K562 (cell line): ENCODE results near the gene SMARCA4. TPM values are rescaled to one million over a fixed set of nuclear protein-coding genes. Genes with fewer than 3 reads are reported as not detected.
A peak's percentile ranks its signal among the peaks of the same experiment; 100 is the strongest.

ENCODE experiments used
- E2F3 ChIP-seq: fragments of 250-450 bp; sonication (Bioruptor Pico); IDR thresholded peaks from 2 replicates; pipeline ENCODE4 v1.4.0; 2020; ENCODE audit warnings: mild to moderate bottlenecking
- E2F4 ChIP-seq: sonication (generic); formaldehyde crosslinking; IDR thresholded peaks from 2 replicates; pipeline ENCODE4 v1.8.0; 2022; ENCODE audit warnings: mild to moderate bottlenecking, low read depth, missing genetic modification reagents
- ESRRA ChIP-seq: fragments of 450-650 bp; IDR thresholded peaks from 2 replicates; pipeline ENCODE4 v1.6.1; 2014; ENCODE audit warnings: low read depth, mild to moderate bottlenecking, moderate library complexity, borderline replicate concordance
- SAP30 ChIP-seq: fragments of 200-600 bp; sonication (generic); IDR thresholded peaks from 2 replicates; pipeline ENCODE4 v1.6.1; 2012; ENCODE audit warnings: borderline replicate concordance, low read depth, mild to moderate bottlenecking, moderate library complexity, low read length, control low read depth, inconsistent platforms; ENCODE audit not compliant: insufficient read depth, poor library complexity, severe bottlenecking
- ZNF445 ChIP-seq: fragments of 250-450 bp; sonication (Bioruptor Pico); IDR thresholded peaks from 2 replicates; pipeline ENCODE4 v1.4.0; 2020; ENCODE audit warnings: low read depth, mild to moderate bottlenecking, moderate library complexity
- polyA plus RNA-seq, 8 experiments: library from polyadenylated mRNA; depleted of rRNA in 4 of 8; stranded (reverse) in 5 of 8; unstranded in 3 of 8; fragments of >200 nt; fragmentation: Nextera tagmentation in 2 of 8; fragmentation: Illumina TruSeq in 1 of 8; extraction: Ambion mirVana in 2 of 8; extraction: Trizol in 1 of 8; gene quantifications; 2 replicates each; pipeline versions ENCODE4 v1.2.1 to v1.2.3, GENCODE V29; 2011 to 2014; ENCODE audit warnings: inconsistent platforms in 1 of 8, missing spikeins in 1 of 8
- total RNA-seq, 7 experiments: library from RNA; depleted of rRNA in 6 of 7; stranded (reverse); fragments of >200 nt in 6 of 7; fragmentation: Illumina TruSeq in 2 of 7; extraction: Trizol in 2 of 7; gene quantifications; 2 replicates each; pipeline versions ENCODE4 v1.2.1 to v1.2.3, GENCODE V29; 2011 to 2021; ENCODE audit warnings: low replicate concordance in 1 of 7
- TF ChIP-seq, protein P1 (sequence below): fragments of 250-450 bp; sonication (Bioruptor Pico); IDR thresholded peaks from 2 replicates; pipeline ENCODE4 v1.4.0; 2020; ENCODE audit warnings: mild to moderate bottlenecking, moderate library complexity
- TF ChIP-seq, protein P2 (sequence below): fragments of 250-450 bp; sonication (Bioruptor Pico); IDR thresholded peaks from 2 replicates; pipeline ENCODE4 v1.8.0; 2022; ENCODE audit warnings: moderate library complexity, mild to moderate bottlenecking, inconsistent platforms
- TF ChIP-seq, protein P3 (sequence below): sonication (generic); formaldehyde crosslinking; IDR thresholded peaks from 2 replicates; pipeline ENCODE4 v1.8.0; 2023; ENCODE audit warnings: missing genetic modification reagents, mild to moderate bottlenecking, borderline replicate concordance
- TF ChIP-seq, protein P4 (sequence below): fragments of 150-350 bp; IDR thresholded peaks from 2 replicates; pipeline ENCODE4 v1.6.1; 2014; ENCODE audit warnings: low read depth, mild to moderate bottlenecking, low read length, borderline replicate concordance

Gene SMARCA4
- total and polyA plus RNA-seq, 9 of the 15 experiments (the other 6 are each of a cell fraction or from before 2014, with no cell fraction given): 19.3 to 207 (median 52.1) TPM

DNA sequence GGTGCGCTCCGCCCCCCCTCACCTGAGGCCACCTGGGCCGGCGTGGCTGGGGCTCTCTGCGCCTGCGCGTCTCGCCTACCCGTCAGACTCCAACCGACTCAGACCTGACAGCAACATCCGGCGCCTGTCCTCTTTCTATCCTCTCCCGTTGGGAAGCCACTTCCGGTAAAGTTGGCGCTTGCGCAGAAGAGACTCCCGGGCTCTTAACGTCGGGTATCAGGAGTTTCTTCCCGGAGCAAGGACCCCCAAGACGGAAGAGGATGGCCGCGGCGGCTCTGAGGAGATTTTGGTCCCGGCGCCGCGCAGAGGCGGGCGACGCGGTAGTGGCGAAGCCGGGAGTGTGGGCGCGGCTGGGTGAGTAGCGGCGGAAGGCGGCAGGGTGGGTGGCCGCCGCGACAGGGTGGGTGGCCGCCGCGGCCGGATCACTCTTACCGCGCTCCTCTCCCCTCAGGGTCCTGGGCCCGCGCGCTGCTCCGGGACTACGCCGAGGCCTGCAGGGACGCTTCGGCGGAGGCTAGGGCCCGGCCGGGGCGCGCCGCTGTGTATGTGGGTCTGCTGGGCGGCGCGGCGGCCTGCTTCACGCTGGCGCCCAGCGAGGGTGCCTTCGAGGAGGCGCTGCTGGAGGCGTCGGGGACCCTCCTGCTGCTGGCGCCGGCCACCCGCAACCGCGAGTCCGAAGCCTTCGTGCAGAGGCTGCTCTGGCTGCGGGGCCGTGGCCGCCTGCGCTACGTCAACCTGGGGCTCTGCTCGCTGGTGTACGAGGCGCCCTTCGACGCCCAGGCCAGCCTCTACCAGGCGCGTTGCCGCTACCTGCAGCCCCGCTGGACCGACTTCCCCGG is 32.0 kb upstream of the SMARCA4 start, which contains the start of the genes TIMM29 and YIPF2 (continued):
- TF ChIP-seq ESRRA (peak; percentile 80), E2F4 (CRISPR knock-in tag) (no peak), SAP30 (peak; percentile 57), E2F3 (0 out of 2 replicates have a peak, but pooled peaks have one; percentile 22), ZNF445 (CRISPR knock-in tag) (no peak)
- TF ChIP-seq, protein P1, sequence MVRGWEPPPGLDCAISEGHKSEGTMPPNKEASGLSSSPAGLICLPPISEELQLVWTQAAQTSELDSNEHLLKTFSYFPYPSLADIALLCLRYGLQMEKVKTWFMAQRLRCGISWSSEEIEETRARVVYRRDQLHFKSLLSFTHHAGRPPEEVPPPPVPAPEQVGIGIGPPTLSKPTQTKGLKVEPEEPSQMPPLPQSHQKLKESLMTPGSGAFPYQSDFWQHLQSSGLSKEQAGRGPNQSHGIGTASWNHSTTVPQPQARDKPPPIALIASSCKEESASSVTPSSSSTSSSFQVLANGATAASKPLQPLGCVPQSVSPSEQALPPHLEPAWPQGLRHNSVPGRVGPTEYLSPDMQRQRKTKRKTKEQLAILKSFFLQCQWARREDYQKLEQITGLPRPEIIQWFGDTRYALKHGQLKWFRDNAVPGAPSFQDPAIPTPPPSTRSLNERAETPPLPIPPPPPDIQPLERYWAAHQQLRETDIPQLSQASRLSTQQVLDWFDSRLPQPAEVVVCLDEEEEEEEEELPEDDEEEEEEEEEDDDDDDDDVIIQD: no peak
- TF ChIP-seq, protein P2, sequence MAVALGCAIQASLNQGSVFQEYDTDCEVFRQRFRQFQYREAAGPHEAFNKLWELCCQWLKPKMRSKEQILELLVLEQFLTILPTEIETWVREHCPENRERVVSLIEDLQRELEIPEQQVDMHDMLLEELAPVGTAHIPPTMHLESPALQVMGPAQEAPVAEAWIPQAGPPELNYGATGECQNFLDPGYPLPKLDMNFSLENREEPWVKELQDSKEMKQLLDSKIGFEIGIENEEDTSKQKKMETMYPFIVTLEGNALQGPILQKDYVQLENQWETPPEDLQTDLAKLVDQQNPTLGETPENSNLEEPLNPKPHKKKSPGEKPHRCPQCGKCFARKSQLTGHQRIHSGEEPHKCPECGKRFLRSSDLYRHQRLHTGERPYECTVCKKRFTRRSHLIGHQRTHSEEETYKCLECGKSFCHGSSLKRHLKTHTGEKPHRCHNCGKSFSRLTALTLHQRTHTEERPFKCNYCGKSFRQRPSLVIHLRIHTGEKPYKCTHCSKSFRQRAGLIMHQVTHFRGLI (CRISPR knock-in tag): no peak
- TF ChIP-seq, protein P3, sequence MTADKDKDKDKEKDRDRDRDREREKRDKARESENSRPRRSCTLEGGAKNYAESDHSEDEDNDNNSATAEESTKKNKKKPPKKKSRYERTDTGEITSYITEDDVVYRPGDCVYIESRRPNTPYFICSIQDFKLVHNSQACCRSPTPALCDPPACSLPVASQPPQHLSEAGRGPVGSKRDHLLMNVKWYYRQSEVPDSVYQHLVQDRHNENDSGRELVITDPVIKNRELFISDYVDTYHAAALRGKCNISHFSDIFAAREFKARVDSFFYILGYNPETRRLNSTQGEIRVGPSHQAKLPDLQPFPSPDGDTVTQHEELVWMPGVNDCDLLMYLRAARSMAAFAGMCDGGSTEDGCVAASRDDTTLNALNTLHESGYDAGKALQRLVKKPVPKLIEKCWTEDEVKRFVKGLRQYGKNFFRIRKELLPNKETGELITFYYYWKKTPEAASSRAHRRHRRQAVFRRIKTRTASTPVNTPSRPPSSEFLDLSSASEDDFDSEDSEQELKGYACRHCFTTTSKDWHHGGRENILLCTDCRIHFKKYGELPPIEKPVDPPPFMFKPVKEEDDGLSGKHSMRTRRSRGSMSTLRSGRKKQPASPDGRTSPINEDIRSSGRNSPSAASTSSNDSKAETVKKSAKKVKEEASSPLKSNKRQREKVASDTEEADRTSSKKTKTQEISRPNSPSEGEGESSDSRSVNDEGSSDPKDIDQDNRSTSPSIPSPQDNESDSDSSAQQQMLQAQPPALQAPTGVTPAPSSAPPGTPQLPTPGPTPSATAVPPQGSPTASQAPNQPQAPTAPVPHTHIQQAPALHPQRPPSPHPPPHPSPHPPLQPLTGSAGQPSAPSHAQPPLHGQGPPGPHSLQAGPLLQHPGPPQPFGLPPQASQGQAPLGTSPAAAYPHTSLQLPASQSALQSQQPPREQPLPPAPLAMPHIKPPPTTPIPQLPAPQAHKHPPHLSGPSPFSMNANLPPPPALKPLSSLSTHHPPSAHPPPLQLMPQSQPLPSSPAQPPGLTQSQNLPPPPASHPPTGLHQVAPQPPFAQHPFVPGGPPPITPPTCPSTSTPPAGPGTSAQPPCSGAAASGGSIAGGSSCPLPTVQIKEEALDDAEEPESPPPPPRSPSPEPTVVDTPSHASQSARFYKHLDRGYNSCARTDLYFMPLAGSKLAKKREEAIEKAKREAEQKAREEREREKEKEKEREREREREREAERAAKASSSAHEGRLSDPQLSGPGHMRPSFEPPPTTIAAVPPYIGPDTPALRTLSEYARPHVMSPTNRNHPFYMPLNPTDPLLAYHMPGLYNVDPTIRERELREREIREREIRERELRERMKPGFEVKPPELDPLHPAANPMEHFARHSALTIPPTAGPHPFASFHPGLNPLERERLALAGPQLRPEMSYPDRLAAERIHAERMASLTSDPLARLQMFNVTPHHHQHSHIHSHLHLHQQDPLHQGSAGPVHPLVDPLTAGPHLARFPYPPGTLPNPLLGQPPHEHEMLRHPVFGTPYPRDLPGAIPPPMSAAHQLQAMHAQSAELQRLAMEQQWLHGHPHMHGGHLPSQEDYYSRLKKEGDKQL (CRISPR knock-in tag): no peak
- TF ChIP-seq, protein P4, sequence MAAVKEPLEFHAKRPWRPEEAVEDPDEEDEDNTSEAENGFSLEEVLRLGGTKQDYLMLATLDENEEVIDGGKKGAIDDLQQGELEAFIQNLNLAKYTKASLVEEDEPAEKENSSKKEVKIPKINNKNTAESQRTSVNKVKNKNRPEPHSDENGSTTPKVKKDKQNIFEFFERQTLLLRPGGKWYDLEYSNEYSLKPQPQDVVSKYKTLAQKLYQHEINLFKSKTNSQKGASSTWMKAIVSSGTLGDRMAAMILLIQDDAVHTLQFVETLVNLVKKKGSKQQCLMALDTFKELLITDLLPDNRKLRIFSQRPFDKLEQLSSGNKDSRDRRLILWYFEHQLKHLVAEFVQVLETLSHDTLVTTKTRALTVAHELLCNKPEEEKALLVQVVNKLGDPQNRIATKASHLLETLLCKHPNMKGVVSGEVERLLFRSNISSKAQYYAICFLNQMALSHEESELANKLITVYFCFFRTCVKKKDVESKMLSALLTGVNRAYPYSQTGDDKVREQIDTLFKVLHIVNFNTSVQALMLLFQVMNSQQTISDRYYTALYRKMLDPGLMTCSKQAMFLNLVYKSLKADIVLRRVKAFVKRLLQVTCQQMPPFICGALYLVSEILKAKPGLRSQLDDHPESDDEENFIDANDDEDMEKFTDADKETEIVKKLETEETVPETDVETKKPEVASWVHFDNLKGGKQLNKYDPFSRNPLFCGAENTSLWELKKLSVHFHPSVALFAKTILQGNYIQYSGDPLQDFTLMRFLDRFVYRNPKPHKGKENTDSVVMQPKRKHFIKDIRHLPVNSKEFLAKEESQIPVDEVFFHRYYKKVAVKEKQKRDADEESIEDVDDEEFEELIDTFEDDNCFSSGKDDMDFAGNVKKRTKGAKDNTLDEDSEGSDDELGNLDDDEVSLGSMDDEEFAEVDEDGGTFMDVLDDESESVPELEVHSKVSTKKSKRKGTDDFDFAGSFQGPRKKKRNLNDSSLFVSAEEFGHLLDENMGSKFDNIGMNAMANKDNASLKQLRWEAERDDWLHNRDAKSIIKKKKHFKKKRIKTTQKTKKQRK: peak; percentile 29; the same call in 1 of the 2 replicates
